ENCODE results near the gene SLC66A2. TPM values are rescaled to one million over a fixed set of nuclear protein-coding genes. Genes with fewer than 3 reads are reported as not detected.

The SLC66A2 gene
- total and polyA plus RNA-seq, 2 of the 13 experiments (the other 11 are each of a cell fraction or from before 2014, with no cell fraction given) = 33.5 to 41.9 TPM

DNA sequence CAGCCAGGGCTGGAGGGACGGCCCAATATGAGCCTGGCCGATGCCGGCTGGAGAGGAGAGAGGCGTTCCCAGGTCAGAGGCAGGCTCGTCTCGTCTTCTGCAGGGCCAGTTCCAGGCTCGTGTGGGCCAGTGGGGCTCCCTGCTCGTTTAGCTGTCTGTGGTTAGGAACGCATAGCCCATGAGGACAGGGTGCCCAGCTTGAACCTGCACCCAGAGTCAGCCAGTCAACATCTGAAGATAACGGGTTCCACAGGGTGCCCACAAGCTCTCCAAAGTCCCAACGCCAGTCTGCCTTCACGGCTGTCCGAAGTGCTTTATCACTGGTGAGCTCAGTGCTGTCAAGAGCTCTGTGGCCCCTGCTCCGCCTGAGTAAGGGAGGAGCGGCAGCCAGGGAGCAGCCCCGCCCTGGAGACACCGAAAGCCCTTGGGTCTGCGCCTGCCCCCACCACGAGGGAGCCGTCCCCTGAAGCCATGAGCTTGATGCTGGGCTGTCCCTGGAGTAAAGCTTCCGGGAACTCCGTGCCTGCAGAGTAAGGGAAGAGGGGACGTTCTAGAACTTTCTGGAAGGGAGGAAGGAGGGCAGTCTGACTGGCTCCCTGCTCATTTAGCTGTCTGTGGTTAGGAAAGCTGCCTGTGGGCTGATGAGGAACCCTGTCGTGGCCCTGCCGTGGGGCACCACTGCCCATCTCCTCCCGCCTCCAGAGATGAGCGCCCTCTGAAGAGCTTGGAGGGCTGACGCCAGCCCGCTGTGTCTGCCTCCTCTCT lies 10.3 kb upstream of the SLC66A2 start (continued):
- TF ChIP-seq, protein P1, sequence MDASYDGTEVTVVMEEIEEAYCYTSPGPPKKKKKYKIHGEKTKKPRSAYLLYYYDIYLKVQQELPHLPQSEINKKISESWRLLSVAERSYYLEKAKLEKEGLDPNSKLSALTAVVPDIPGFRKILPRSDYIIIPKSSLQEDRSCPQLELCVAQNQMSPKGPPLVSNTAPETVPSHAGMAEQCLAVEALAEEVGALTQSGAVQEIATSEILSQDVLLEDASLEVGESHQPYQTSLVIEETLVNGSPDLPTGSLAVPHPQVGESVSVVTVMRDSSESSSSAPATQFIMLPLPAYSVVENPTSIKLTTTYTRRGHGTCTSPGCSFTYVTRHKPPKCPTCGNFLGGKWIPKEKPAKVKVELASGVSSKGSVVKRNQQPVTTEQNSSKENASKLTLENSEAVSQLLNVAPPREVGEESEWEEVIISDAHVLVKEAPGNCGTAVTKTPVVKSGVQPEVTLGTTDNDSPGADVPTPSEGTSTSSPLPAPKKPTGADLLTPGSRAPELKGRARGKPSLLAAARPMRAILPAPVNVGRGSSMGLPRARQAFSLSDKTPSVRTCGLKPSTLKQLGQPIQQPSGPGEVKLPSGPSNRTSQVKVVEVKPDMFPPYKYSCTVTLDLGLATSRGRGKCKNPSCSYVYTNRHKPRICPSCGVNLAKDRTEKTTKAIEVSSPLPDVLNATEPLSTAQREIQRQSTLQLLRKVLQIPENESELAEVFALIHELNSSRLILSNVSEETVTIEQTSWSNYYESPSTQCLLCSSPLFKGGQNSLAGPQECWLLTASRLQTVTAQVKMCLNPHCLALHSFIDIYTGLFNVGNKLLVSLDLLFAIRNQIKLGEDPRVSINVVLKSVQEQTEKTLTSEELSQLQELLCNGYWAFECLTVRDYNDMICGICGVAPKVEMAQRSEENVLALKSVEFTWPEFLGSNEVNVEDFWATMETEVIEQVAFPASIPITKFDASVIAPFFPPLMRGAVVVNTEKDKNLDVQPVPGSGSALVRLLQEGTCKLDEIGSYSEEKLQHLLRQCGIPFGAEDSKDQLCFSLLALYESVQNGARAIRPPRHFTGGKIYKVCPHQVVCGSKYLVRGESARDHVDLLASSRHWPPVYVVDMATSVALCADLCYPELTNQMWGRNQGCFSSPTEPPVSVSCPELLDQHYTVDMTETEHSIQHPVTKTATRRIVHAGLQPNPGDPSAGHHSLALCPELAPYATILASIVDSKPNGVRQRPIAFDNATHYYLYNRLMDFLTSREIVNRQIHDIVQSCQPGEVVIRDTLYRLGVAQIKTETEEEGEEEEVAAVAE (CRISPR knock-in tag; IDR thresholded peaks at IDR 0.05; ENCODE audit: borderline replicate concordance) = no peak
- TF ChIP-seq, protein P2, sequence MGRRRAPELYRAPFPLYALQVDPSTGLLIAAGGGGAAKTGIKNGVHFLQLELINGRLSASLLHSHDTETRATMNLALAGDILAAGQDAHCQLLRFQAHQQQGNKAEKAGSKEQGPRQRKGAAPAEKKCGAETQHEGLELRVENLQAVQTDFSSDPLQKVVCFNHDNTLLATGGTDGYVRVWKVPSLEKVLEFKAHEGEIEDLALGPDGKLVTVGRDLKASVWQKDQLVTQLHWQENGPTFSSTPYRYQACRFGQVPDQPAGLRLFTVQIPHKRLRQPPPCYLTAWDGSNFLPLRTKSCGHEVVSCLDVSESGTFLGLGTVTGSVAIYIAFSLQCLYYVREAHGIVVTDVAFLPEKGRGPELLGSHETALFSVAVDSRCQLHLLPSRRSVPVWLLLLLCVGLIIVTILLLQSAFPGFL (CRISPR knock-in tag; IDR thresholded peaks at IDR 0.05) = no peak
- TF ChIP-seq, protein P3, sequence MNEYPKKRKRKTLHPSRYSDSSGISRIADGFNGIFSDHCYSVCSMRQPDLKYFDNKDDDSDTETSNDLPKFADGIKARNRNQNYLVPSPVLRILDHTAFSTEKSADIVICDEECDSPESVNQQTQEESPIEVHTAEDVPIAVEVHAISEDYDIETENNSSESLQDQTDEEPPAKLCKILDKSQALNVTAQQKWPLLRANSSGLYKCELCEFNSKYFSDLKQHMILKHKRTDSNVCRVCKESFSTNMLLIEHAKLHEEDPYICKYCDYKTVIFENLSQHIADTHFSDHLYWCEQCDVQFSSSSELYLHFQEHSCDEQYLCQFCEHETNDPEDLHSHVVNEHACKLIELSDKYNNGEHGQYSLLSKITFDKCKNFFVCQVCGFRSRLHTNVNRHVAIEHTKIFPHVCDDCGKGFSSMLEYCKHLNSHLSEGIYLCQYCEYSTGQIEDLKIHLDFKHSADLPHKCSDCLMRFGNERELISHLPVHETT (CRISPR knock-in tag; conservative IDR thresholded peaks at IDR 0.05) = no peak
- no peak for TF ChIP-seq ZNF619 (CRISPR knock-in tag; IDR thresholded peaks at IDR 0.05)
- TF ChIP-seq EEA1 (CRISPR knock-in tag; IDR thresholded peaks at IDR 0.05; ENCODE audit: borderline replicate concordance) = 0 out of 2 replicates have a peak, but pooled peaks have one; percentile 25
- no peak for TF ChIP-seq MAFF (IDR thresholded peaks at IDR 0.05; ENCODE audit: low read depth, low read length)
- no peak for TF ChIP-seq ZNF674 (CRISPR knock-in tag; IDR thresholded peaks at IDR 0.05; ENCODE audit: low read depth)
- TF ChIP-seq ZNF34 (CRISPR knock-in tag; IDR thresholded peaks at IDR 0.05; ENCODE audit: borderline replicate concordance) = no peak
- TF ChIP-seq, protein P4, sequence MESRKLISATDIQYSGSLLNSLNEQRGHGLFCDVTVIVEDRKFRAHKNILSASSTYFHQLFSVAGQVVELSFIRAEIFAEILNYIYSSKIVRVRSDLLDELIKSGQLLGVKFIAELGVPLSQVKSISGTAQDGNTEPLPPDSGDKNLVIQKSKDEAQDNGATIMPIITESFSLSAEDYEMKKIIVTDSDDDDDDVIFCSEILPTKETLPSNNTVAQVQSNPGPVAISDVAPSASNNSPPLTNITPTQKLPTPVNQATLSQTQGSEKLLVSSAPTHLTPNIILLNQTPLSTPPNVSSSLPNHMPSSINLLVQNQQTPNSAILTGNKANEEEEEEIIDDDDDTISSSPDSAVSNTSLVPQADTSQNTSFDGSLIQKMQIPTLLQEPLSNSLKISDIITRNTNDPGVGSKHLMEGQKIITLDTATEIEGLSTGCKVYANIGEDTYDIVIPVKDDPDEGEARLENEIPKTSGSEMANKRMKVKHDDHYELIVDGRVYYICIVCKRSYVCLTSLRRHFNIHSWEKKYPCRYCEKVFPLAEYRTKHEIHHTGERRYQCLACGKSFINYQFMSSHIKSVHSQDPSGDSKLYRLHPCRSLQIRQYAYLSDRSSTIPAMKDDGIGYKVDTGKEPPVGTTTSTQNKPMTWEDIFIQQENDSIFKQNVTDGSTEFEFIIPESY (CRISPR knock-in tag; IDR thresholded peaks at IDR 0.05) = peak; percentile 70
- TF ChIP-seq, protein P5, sequence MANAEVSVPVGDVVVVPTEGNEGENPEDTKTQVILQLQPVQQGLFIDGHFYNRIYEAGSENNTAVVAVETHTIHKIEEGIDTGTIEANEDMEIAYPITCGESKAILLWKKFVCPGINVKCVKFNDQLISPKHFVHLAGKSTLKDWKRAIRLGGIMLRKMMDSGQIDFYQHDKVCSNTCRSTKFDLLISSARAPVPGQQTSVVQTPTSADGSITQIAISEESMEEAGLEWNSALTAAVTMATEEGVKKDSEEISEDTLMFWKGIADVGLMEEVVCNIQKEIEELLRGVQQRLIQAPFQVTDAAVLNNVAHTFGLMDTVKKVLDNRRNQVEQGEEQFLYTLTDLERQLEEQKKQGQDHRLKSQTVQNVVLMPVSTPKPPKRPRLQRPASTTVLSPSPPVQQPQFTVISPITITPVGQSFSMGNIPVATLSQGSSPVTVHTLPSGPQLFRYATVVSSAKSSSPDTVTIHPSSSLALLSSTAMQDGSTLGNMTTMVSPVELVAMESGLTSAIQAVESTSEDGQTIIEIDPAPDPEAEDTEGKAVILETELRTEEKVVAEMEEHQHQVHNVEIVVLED (CRISPR knock-in tag; IDR thresholded peaks at IDR 0.05; ENCODE audit: borderline replicate concordance) = no peak
- TF ChIP-seq PRMT3 (CRISPR knock-in tag; IDR thresholded peaks at IDR 0.05; ENCODE audit: borderline replicate concordance, low read depth) = 0 out of 2 replicates have a peak, but pooled peaks have one; percentile 28
- peak; percentile 45; the same call in 1 of the 2 replicates for TF ChIP-seq ZNF605 (CRISPR knock-in tag; IDR thresholded peaks at IDR 0.05)
